ENCODE data around the gene SMG1. TPM values are rescaled to one million over a fixed set of nuclear protein-coding genes. Genes with fewer than 3 reads are reported as not detected.
"Not testable (repeated sequence)": the region's sequence is repeated elsewhere in the genome, so short reads cannot be mapped to it uniquely, and the experiment has no call there.

Gene SMG1
- polyA plus RNA-seq, 4 donors, result 39.4 to 80.1 (median 62.9) TPM

GRCh38 chr16:18862891-18863290 lies 63.3 kb downstream of the SMG1 start:
- DNase-seq (ENCODE audit: low read depth in 4 of 4, low spot score in 2 of 4), result not testable (repeated sequence)

GRCh38 chr16:18855196-18855595 lies 71.0 kb downstream of the SMG1 start:
- DNase-seq (ENCODE audit: low read depth in 4 of 4, low spot score in 2 of 4), result no peak

- DNase-seq (ENCODE audit: low read depth in 4 of 4, low spot score in 2 of 4), result no peak
Observed at GRCh38 chr16:18853694-18854093, 72.5 kb downstream of the SMG1 start.

- no peak for DNase-seq (ENCODE audit: low read depth in 4 of 4, low spot score in 2 of 4)
Observed at GRCh38 chr16:18852647-18853046, 73.6 kb downstream of the SMG1 start.

GRCh38 chr16:18846416-18846815 lies 79.8 kb downstream of the SMG1 start:
- DNase-seq (ENCODE audit: low read depth in 4 of 4, low spot score in 2 of 4), result no peak

- DNase-seq (ENCODE audit: low read depth in 4 of 4, low spot score in 2 of 4), result no peak
Observed at GRCh38 chr16:18842565-18842964, 83.6 kb downstream of the SMG1 start.

- DNase-seq (ENCODE audit: low read depth in 4 of 4, low spot score in 2 of 4), result no peak
Observed at GRCh38 chr16:18841833-18842525, 84.2 kb downstream of the SMG1 start.

GRCh38 chr16:18839555-18839954 lies 86.7 kb downstream of the SMG1 start:
- no peak for DNase-seq (ENCODE audit: low read depth in 4 of 4, low spot score in 2 of 4)

- DNase-seq (ENCODE audit: low read depth in 4 of 4, low spot score in 2 of 4), result no peak
Observed at GRCh38 chr16:18836702-18837101, 89.5 kb downstream of the SMG1 start.

- DNase-seq (ENCODE audit: low read depth in 4 of 4, low spot score in 2 of 4), result no peak
Observed at GRCh38 chr16:18834864-18835263, 91.3 kb downstream of the SMG1 start.

GRCh38 chr16:18833707-18834505 lies 92.3 kb downstream of the SMG1 start:
- DNase-seq (ENCODE audit: low read depth in 4 of 4, low spot score in 2 of 4), result no peak

- DNase-seq (ENCODE audit: low read depth in 4 of 4, low spot score in 2 of 4), result no peak
Observed at GRCh38 chr16:18832613-18833012, 93.6 kb downstream of the SMG1 start.

GRCh38 chr16:18832006-18832405 lies 94.2 kb downstream of the SMG1 start:
- DNase-seq (ENCODE audit: low read depth in 4 of 4, low spot score in 2 of 4), result no peak

- DNase-seq (ENCODE audit: low read depth in 4 of 4, low spot score in 2 of 4), result no peak
Observed at GRCh38 chr16:18829251-18829650, 97.0 kb downstream of the SMG1 start.

- DNase-seq (ENCODE audit: low read depth in 4 of 4, low spot score in 2 of 4), result no peak
Observed at GRCh38 chr16:18827890-18828289, 98.3 kb downstream of the SMG1 start.

- DNase-seq (ENCODE audit: low read depth in 4 of 4, low spot score in 2 of 4), result no peak
Observed at GRCh38 chr16:18816286-18816685, 109.9 kb downstream of the SMG1 start.

GRCh38 chr16:18811925-18812324 lies 114.3 kb downstream of the SMG1 start:
- DNase-seq (ENCODE audit: low read depth in 4 of 4, low spot score in 2 of 4), result no peak

GRCh38 chr16:18809165-18809564 lies 117.0 kb downstream of the SMG1 start:
- no peak for DNase-seq (ENCODE audit: low read depth in 4 of 4, low spot score in 2 of 4)

- DNase-seq (ENCODE audit: low read depth in 4 of 4, low spot score in 2 of 4), result no peak
Observed at GRCh38 chr16:18805257-18805773, 120.9 kb downstream of the SMG1 start.

GRCh38 chr16:18804540-18804939 lies 121.7 kb downstream of the SMG1 start:
- DNase-seq (ENCODE audit: low read depth in 4 of 4, low spot score in 2 of 4), result no peak

GRCh38 chr16:18803569-18804462 lies 122.4 kb downstream of the SMG1 start:
- DNase-seq (ENCODE audit: low read depth in 4 of 4, low spot score in 2 of 4), result no peak

Measured in left renal cortex interstitium (tissue), 4 donors.